Measurements from ENCODE around the gene CGN.

Gene CGN

DNA sequence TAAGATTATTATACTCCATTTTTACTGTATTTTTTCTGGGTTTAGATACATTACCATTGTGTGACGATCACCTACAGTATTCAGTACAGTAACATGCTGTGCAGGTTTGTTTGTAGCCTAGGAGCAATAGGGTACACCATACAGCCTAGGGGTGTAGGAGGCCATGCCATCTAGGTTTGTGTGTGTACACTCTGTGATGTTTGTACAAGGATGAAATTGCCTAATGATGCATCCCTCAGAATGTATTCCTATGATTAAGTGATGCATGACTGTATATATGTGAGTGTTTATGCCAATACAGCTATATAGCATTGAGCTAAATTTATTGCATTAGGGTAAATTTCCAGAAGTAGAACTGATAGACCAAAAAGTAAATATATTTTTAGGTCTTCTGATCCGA, 52.2 kb downstream of the CGN start:
- no peak for DNase-seq

DNA sequence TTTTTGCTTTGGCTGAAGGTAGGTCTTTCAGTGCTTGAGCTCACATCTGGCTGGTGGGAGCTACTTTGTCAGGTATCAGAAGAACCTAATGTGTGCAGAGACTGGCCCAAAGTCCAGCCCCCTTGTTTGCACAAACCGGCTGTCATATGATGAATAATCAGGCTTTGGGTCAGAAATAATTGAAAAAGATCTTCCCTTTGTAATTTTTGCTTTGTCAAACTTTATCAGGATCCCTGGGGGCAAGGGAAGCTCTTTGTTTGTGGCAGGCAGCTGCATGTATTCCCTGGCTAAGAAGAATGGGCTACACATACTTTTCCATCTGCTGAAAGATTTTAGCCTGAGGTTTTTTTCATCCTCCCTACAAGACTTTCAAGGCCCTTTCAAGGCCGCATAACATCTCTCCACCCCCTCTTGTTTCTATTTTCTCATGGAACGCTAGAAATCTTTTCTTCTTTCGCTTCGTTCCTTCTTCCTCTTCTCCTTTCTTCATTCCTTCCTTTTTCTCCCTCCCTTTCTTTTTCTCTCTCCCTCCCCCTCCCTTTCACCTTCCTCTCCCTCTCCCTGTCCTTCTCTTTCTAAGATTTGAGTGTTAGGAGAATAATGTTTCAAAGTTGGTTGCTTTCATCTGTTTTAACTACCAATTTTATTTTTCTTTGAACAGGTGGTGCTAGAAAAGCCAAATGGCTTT, 54.5 kb downstream of the CGN start:
- no peak for DNase-seq

DNA sequence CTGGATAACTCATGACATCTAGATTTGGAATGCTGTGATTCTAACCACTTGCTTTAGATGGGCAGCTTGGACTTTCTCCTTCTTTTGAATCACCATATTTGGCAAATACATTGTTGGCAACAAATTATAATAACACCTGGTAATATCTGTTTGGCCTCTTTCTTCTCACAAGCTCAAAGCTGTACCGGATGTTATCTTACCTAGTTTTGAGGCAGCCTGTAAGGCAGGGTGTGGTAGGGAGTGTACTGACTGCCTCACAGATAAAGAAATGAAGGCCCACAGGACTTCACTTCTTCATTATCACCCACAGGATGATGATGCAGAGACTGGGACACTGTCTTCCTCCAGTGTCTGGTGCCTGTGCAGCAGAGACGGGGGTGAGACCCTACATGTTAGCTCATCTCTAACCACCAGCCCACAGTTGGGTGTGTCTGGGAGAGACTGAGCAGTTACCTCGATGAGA, 57.5 kb downstream of the CGN start:
- DNase-seq: no peak

DNA sequence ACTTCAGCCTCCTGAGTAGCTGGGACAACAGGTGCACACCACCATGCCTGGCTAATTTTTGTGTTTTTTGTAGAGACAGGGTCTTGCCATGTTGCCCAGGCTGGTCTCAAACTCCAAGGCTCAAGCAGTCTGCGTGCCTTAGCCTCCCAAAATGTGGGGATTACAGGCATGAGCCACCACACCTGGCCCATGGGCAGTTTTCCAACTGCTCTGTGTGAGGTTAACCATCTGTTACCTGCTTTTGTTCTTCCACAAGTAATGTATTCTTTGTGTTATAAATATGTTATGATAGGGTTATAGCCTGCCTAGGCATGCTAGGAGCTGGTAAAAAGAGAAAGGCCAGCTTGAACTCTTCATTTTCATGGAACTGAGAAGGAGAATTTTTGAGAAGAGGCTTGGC, 59.6 kb downstream of the CGN start:
- DNase-seq: no peak

DNA sequence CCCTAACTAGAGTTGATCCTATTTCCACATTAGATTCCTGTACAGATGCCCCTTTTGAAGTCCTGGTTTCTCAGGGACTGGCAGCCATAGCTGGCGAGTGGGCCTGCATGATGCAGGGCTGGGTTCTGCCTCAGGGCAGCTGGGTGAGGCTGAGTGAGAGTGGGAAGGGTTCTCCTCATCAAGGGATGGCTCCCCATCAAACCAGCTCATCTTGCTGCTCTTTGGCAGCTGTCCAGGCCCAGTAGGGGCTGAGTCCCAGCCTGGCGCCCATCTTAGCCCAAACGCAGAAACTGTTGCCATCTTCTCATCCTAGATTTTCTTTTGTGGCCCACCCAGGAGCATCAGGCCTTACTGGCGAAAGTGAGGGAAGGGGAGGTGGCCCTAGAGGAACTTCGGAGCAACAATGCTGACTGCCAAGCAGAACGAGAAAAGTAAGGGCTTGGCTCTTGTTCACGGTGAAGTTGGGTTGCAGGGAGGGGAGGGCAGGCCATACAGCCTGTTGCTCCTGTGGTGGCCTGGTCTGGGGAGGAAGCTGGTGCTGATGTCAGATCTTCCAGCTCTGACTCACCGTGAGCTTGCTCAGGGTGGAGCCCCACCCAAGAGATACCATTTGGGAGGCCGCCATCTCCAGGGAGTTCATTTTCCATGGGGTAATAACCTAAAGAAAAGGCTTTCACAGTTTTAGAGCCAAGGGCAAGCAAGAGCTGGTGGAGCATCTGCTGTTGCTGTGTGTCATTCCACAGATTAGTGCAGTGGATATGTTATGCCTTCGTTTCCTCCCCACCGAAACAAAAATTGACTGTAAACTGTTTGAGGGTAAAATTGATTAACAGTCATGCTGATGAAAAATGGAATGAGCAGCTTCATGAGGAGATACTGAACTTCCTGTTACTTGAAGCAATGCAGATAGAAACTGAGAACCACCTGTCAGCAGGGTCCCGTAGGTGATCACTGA, 63.7 kb downstream of the CGN start:
- peak; percentile 26 for DNase-seq

DNA sequence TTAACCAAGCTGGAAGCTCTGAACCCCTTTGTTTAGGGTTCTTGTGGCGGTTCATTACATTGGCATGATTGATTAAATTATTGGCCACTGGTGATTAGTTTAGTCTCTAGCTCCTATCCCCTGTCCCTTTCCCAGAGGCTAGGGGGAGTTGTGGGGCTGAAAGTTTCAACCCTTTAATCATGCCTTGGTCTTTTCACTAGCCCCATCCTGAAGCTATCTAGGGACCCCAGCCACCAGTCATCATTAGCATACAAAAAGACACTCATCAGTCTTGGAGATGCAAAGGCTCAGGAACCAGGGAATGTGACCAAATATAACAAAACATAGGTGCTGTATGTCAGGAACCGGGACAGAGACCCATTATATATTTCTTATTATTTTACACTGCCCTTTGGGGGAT, 66.0 kb downstream of the CGN start:
- DNase-seq: no peak

DNA sequence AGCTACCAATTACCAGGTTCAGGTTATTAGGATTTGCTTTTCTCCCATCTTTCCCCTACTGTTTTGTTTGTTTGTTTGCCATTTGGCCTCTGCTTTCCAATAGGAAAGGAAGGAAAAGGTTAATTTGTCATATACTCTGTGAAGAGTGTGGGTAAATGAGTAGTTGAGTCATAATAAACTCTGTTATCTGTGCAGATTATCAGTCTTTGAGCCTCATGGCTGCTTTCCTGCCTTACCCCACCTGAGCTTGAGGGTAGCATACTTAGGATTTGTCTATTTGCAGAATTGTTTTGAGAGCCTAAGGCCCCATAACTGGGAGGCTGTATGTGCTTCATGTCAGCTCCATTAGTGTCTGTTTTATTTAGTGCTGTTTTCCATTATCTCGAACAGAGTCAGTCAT, 67.8 kb downstream of the CGN start:
- no peak for DNase-seq

DNA sequence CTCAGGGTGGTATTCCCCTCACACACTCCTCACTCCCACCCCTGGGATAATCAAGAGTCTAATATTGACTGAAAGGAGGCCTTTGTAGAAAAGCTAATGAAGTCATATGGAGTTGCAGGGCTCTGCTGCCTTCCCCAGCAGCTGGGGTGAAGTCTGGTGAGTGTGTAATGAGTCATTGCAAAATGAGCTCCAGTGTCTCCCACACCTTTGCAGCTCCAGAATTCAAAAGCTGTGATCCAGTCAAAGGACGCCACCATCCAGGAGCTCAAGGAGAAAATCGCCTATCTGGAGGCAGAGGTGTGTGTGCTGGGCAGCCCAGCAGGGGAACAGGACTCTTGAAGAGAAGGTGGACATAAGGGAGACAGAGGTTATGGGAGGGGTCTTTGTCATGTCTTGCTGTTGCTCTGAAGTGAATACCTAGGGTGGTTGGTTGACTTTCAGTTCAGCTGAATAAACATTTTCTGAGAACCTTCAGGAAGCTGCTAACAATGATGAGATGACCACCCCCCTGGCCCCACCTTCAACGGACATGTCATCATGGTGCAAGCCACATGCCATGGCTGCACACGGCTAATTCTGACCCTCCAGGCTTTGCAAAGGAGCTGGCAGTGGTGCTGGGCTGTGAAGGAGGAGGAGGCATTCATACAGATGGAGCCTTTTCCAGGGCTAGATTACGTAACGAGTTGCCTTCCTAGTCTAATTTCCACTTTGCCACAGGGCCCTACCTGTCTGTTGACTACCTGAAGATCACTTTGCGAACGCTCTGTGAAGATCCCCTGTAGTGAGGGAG, 68.4 kb downstream of the CGN start:
- DNase-seq: no peak

DNA sequence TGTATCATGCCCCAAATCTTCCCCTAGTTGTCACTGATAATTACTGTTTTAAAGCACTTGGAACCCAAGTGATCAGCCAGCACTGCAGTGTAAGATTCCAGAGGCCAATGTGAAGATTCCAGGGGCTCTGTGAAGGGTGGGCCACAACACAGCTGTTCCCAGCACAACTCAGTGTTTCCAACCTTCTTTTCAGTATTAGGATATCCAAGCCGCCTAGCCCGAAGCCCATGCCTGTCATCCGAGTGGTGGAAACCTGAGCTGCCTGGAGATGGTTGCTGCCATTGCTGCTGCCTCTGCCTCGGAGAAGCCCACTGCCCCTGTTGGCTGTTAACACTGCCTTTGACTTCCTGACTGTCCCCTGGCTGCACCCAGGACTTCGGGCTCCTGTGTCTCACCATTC, 70.3 kb downstream of the CGN start:
- no peak for DNase-seq

DNA sequence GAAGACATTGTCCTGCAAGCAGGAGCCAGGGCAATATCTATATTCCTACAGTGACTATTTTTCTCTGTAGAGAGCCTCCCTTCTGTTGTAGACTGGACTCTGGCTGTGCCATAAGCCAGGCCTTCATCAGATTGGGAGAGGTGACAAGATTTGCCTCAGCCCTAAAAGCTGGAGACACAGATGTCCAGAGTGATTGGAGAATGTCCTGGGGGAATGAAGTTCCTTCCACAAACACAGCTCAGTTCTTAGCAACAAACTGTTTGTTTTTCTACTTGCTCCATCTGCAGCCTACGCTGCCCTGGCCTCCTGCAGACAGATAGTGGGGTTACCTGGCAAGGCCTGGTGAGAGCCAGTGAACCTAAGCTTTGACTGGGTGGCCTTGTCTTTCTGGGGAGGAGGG, 70.7 kb downstream of the CGN start:
- no peak for DNase-seq

DNA sequence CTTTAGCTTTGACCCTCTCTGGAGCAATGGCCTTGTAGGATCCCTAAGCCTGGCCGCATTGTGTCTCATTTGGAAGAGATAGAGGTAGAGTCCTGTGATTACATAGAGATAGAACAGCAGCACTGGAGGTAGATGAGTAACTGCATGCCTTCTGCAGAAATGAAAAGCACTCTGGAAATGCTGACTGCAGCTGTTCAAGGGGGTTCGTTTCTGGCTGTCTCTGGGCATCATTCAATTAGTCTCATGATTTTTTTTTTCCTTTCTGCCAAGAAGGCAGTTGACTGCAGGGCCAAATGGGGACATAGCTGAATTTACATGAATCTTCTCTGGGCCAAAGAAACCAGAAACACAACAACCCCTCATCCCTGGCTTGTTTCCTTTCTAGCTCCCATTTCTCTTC, 72.6 kb downstream of the CGN start:
- no peak for DNase-seq

DNA sequence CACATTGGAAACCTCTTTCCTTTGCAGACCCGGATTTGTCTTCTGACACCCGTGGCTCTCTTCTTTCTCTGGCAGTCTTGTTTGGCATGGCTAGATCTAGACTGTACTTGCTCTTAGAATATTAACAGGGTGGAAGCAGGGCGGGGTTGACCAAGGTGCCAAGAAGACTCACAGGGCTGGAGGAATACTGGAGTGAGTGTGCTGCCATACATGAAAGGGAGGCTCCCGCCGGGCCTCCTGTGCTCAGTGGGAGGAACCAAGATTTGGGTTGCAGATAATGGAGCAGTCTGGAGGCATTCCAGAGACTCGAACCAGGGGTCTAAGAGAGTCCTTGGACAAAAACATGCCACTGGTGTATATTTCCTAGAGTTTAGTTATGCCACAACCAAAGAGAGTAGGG, 73.1 kb downstream of the CGN start:
- no peak for DNase-seq

DNA sequence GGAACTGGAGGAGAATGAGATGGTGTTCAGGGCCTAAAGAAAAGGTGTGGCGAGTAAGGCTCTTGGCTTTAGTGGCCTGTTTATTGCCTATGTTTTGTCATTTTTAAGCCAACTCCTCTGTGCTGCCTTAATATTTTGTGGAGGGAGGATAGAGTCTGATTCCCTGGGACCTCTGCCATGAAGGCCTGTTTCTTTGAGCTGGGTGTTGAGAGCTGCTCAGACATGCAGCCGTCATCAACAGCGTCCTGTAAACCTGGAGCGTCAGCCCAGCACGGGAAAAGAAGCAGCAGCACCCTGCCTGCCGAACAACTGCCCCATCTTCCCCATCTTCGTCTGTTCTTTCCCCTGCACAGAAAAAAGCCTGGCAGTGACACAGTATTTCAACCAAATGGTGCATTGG, 73.6 kb downstream of the CGN start:
- no peak for DNase-seq

DNA sequence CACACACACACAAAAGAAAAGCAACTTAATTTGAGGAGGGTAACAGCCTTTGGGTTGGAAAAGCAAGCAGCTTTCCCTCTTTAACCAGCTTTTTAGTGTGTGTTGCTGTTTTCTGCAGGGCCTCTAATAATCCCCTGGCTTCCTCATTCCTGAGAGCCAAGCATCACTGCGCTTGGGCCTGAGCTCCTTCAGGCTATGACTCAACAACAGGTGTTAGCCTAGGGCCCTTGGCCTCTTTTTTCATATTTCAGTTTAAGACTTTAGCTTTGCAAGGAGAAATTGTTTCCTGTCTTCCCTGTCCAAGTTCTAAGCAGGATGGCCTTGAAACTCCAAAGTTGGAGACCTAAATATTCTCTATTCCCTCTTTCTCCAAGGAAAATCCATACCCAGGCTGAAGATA, 74.4 kb downstream of the CGN start:
- DNase-seq: peak; percentile 70

All from MV-4-11 (cell line).